Measurements from ENCODE around the gene GPX1.
"Not testable (repeated sequence)": the region's sequence is repeated elsewhere in the genome, so short reads cannot be mapped to it uniquely, and the experiment has no call there.

Gene GPX1

DNA sequence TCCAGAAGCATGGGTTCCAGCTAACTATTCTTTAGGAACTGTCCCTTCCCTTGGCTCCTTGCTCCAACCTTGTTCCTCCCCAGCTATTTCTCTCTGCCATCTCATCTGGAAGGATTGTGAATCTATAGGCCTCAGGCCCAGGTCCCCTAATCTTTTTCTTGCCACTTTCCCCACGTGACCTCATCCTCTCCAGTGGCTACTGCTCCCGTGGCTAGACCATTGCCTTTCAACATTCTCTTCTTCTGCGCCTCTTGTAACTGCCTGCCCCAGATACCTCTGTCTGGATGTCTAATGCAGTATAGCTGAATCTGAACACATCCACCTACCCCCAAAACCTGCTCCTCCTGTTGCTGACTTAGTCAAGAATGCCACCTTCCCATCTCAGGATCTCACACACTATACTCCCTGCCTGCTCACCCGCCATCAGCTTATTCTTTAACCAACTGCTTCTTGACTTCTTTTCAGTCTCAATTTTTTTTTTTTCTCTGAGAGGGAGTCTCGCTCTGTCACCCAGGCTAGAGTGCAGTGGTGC is 5.2 kb downstream of the GPX1 start:
- Histone ChIP-seq H3K36me3 (ENCODE audit: control insufficient read depth, insufficient read depth, low read length) (peaks cover 8% of the 10 kb centered on the region), H3K27me3 (replicated peaks; ENCODE audit: control insufficient read depth, insufficient read depth, low read length) (no peaks in the 10 kb centered on the region), H3K4me3 (replicated peaks; ENCODE audit: low read depth, low read length) (no peak overlapping the region)
- no peak for DNase-seq (ENCODE audit: extremely low read depth, insufficient read length)
- TF ChIP-seq, protein P1, sequence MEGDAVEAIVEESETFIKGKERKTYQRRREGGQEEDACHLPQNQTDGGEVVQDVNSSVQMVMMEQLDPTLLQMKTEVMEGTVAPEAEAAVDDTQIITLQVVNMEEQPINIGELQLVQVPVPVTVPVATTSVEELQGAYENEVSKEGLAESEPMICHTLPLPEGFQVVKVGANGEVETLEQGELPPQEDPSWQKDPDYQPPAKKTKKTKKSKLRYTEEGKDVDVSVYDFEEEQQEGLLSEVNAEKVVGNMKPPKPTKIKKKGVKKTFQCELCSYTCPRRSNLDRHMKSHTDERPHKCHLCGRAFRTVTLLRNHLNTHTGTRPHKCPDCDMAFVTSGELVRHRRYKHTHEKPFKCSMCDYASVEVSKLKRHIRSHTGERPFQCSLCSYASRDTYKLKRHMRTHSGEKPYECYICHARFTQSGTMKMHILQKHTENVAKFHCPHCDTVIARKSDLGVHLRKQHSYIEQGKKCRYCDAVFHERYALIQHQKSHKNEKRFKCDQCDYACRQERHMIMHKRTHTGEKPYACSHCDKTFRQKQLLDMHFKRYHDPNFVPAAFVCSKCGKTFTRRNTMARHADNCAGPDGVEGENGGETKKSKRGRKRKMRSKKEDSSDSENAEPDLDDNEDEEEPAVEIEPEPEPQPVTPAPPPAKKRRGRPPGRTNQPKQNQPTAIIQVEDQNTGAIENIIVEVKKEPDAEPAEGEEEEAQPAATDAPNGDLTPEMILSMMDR (IDR thresholded peaks at IDR 0.05; ENCODE audit: insufficient read depth, low read length, poor library complexity, severe bottlenecking): no peak

DNA sequence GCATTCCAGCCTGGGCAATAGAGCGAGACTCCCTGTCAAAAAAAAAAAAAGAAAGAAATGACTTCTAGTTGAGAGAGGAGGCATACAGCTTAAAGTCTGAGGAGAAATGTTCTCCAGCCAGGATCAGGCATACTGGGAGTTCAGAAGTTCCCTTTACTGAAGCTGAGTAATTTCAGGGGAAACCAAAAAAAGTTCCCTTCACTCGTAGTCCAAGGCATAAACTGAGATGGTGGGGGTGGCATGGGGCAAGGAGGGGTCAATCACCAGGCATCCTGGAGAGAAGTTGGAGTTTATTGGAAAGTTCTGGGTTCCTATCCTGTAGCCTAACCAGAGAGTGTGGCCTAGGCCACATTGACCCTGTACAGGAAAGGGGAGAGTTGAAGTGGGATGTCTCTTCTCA is 5.9 kb downstream of the GPX1 start:
- DNase-seq (ENCODE audit: extremely low read depth, insufficient read length): no peak
- TF ChIP-seq, protein P1 (IDR thresholded peaks at IDR 0.05; ENCODE audit: insufficient read depth, low read length, poor library complexity, severe bottlenecking): no peak
- no peak overlapping the region for H3K4me3 ChIP-seq (replicated peaks; ENCODE audit: low read depth, low read length)
- no peaks in the 10 kb centered on the region for H3K27me3 ChIP-seq (replicated peaks; ENCODE audit: control insufficient read depth, insufficient read depth, low read length)
- H3K36me3 ChIP-seq (ENCODE audit: control insufficient read depth, insufficient read depth, low read length): peaks cover 8% of the 10 kb centered on the region

DNA sequence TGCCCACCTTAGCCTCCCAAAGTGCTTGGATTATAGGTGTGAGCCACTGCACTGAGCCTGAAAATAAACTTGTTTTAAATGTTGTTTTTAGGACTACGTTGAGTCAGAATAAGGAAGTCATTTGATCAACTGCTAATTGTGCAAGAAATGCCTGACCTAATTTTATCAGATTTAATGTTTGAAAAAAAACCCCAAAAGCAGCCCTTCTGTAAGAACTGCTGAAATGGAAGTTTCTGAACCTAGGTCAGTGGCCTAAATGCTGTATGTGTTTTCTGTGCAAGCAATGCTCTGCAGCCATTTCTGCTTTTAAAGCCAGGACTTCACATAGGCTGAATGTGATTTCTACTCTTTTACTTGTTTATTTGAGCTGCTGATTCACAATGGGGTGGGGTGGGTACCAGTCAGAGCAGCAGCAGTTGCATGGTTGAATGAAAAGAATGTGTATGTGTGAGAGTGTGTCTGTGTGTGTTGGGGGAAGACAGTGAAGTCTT is 6.6 kb downstream of the GPX1 start:
- Histone ChIP-seq H3K36me3 (ENCODE audit: control insufficient read depth, insufficient read depth, low read length) (peaks cover 7% of the 10 kb centered on the region), H3K27me3 (replicated peaks; ENCODE audit: control insufficient read depth, insufficient read depth, low read length) (no peaks in the 10 kb centered on the region), H3K4me3 (replicated peaks; ENCODE audit: low read depth, low read length) (no peak overlapping the region)
- TF ChIP-seq, protein P1 (IDR thresholded peaks at IDR 0.05; ENCODE audit: insufficient read depth, low read length, poor library complexity, severe bottlenecking): no peak
- DNase-seq (ENCODE audit: extremely low read depth, insufficient read length): no peak

- Histone ChIP-seq H3K27me3 (replicated peaks; ENCODE audit: control insufficient read depth, insufficient read depth, low read length) (no peaks in the 10 kb centered on the region), H3K36me3 (ENCODE audit: control insufficient read depth, insufficient read depth, low read length) (no peaks in the 10 kb centered on the region), H3K4me3 (replicated peaks; ENCODE audit: low read depth, low read length) (no peak overlapping the region)
- DNase-seq (ENCODE audit: extremely low read depth, insufficient read length): no peak
- TF ChIP-seq, protein P1 (IDR thresholded peaks at IDR 0.05; ENCODE audit: insufficient read depth, low read length, poor library complexity, severe bottlenecking): no peak
Measured at GRCh38 chr3:49349348-49350114, 8.6 kb downstream of the GPX1 start.

- H3K4me3 ChIP-seq (replicated peaks; ENCODE audit: low read depth, low read length); H3K36me3 ChIP-seq (ENCODE audit: control insufficient read depth, insufficient read depth, low read length); H3K27me3 ChIP-seq (replicated peaks; ENCODE audit: control insufficient read depth, insufficient read depth, low read length); DNase-seq (ENCODE audit: extremely low read depth, insufficient read length): not testable (repeated sequence)
Measured at GRCh38 chr3:49348361-49348760, 9.8 kb downstream of the GPX1 start.

GRCh38 chr3:49346797-49347251 is 11.3 kb downstream of the GPX1 start:
- DNase-seq (ENCODE audit: extremely low read depth, insufficient read length): no peak
- H3K27me3 ChIP-seq (replicated peaks; ENCODE audit: control insufficient read depth, insufficient read depth, low read length): no peaks in the 10 kb centered on the region
- no peak overlapping the region for H3K4me3 ChIP-seq (replicated peaks; ENCODE audit: low read depth, low read length)
- TF ChIP-seq, protein P1 (IDR thresholded peaks at IDR 0.05; ENCODE audit: insufficient read depth, low read length, poor library complexity, severe bottlenecking): no peak
- H3K36me3 ChIP-seq (ENCODE audit: control insufficient read depth, insufficient read depth, low read length): no peaks in the 10 kb centered on the region
